Measurements from ENCODE around the gene CFAP100. TPM values are rescaled to one million over a fixed set of nuclear protein-coding genes. Genes with fewer than 3 reads are reported as not detected.

The CFAP100 gene
- total RNA-seq, 2 experiments from 2014 or later = not detected

- ChIA-PET POLR2A (no interaction called here), CTCF (no interaction called here)
- intact Hi-C loops (cut with micrococcal nuclease) = no loop called here
- Mint-ChIP-seq H3K36me3 (peaks cover 27% of the 10 kb centered on the region), H3K4me1 (ENCODE audit: low read depth) (no peaks in the 10 kb centered on the region), H3K27ac (no peak overlapping the region), H3K27me3 (no peaks in the 10 kb centered on the region), H3K4me3 (no peak overlapping the region), H3K9me3 (peaks cover 9% of the 10 kb centered on the region)
- DNase-seq = no peak
Observed at GRCh38 chr3:126431103-126431534, 36.4 kb downstream of the CFAP100 start.

GRCh38 chr3:126432361-126433104, 37.8 kb downstream of the CFAP100 start:
- DNase-seq = no peak
- Mint-ChIP-seq H3K4me1 (ENCODE audit: low read depth) (no peaks in the 10 kb centered on the region), H3K9me3 (peaks cover 3% of the 10 kb centered on the region), H3K27ac (no peak overlapping the region), H3K4me3 (no peak overlapping the region), H3K27me3 (no peaks in the 10 kb centered on the region), H3K36me3 (peaks cover 30% of the 10 kb centered on the region)
- intact Hi-C loops (cut with micrococcal nuclease) = no loop called here
- ChIA-PET POLR2A (no interaction called here), CTCF (no interaction called here)

- H3K4me3 Mint-ChIP-seq = no peak overlapping the region
- POLR2A ChIA-PET = no interaction called here
- peaks cover 3% of the 10 kb centered on the region for H3K9me3 Mint-ChIP-seq
- CTCF ChIA-PET = no interaction called here
- DNase-seq = no peak
- intact Hi-C loops (cut with micrococcal nuclease) = no loop called here
- H3K36me3 Mint-ChIP-seq = peaks cover 31% of the 10 kb centered on the region
- no peak overlapping the region for H3K27ac Mint-ChIP-seq
- no peaks in the 10 kb centered on the region for H3K4me1 Mint-ChIP-seq (ENCODE audit: low read depth)
- H3K27me3 Mint-ChIP-seq = no peaks in the 10 kb centered on the region
Observed at GRCh38 chr3:126433105-126433430, 38.4 kb downstream of the CFAP100 start.

GRCh38 chr3:126433496-126434263, 39.0 kb downstream of the CFAP100 start:
- no peak for DNase-seq
- Mint-ChIP-seq H3K27ac (no peak overlapping the region), H3K36me3 (peaks cover 34% of the 10 kb centered on the region), H3K4me1 (ENCODE audit: low read depth) (no peaks in the 10 kb centered on the region), H3K4me3 (no peak overlapping the region), H3K9me3 (peaks cover 3% of the 10 kb centered on the region), H3K27me3 (no peaks in the 10 kb centered on the region)
- ChIA-PET POLR2A (no interaction called here), CTCF (no interaction called here)
- intact Hi-C loops (cut with micrococcal nuclease) = no loop called here

- CTCF ChIA-PET = no interaction called here
- Mint-ChIP-seq H3K27ac (no peak overlapping the region), H3K4me3 (no peak overlapping the region), H3K4me1 (ENCODE audit: low read depth) (no peaks in the 10 kb centered on the region), H3K27me3 (no peaks in the 10 kb centered on the region), H3K36me3 (peaks cover 38% of the 10 kb centered on the region), H3K9me3 (peaks cover 3% of the 10 kb centered on the region)
- DNase-seq = no peak
- POLR2A ChIA-PET = no interaction called here
- intact Hi-C loops (cut with micrococcal nuclease) = no loop called here
Observed at GRCh38 chr3:126434264-126434590, 39.5 kb downstream of the CFAP100 start.

GRCh38 chr3:126434931-126435411, 40.3 kb downstream of the CFAP100 start:
- H3K36me3 Mint-ChIP-seq = peaks cover 40% of the 10 kb centered on the region
- ChIA-PET CTCF (no interaction called here), POLR2A (no interaction called here)
- no peak overlapping the region for H3K27ac Mint-ChIP-seq
- H3K4me3 Mint-ChIP-seq = no peak overlapping the region
- H3K4me1 Mint-ChIP-seq (ENCODE audit: low read depth) = no peaks in the 10 kb centered on the region
- H3K9me3 Mint-ChIP-seq = peaks cover 3% of the 10 kb centered on the region
- DNase-seq = no peak
- intact Hi-C loops (cut with micrococcal nuclease) = no loop called here
- no peaks in the 10 kb centered on the region for H3K27me3 Mint-ChIP-seq

- ChIA-PET CTCF (no interaction called here), POLR2A (no interaction called here)
- DNase-seq = no peak
- intact Hi-C loops (cut with micrococcal nuclease) = no loop called here
- H3K27ac Mint-ChIP-seq = no peak overlapping the region
- H3K4me3 Mint-ChIP-seq = no peak overlapping the region
- H3K9me3 Mint-ChIP-seq = peaks cover 3% of the 10 kb centered on the region
- peaks cover 40% of the 10 kb centered on the region for H3K36me3 Mint-ChIP-seq
- no peaks in the 10 kb centered on the region for H3K27me3 Mint-ChIP-seq
- no peaks in the 10 kb centered on the region for H3K4me1 Mint-ChIP-seq (ENCODE audit: low read depth)
Observed at GRCh38 chr3:126435456-126436315, 41.0 kb downstream of the CFAP100 start.

- CTCF ChIA-PET = no interaction called here
- H3K27ac Mint-ChIP-seq = no peak overlapping the region
Observed at GRCh38 chr3:126436826-126437717, 42.4 kb downstream of the CFAP100 start.

GRCh38 chr3:126438186-126438585, 43.5 kb downstream of the CFAP100 start:
- Mint-ChIP-seq H3K9me3 (no peaks in the 10 kb centered on the region), H3K27me3 (no peaks in the 10 kb centered on the region), H3K4me1 (ENCODE audit: low read depth) (no peaks in the 10 kb centered on the region), H3K36me3 (peaks cover 36% of the 10 kb centered on the region), H3K27ac (no peak overlapping the region), H3K4me3 (no peak overlapping the region)
- CTCF ChIA-PET = no interaction called here
- DNase-seq = peak; percentile 6
- intact Hi-C loops (cut with micrococcal nuclease) = no loop called here
- POLR2A ChIA-PET = no interaction called here

More at GRCh38 chr3:126436826-126437717, 42.4 kb downstream of the CFAP100 start:
- DNase-seq = no peak
- Mint-ChIP-seq H3K9me3 (peaks cover 3% of the 10 kb centered on the region), H3K36me3 (peaks cover 43% of the 10 kb centered on the region), H3K4me1 (ENCODE audit: low read depth) (no peaks in the 10 kb centered on the region), H3K27me3 (no peaks in the 10 kb centered on the region), H3K4me3 (no peak overlapping the region)
- intact Hi-C loops (cut with micrococcal nuclease) = no loop called here
- POLR2A ChIA-PET = no interaction called here

- Mint-ChIP-seq H3K36me3 (peaks cover 35% of the 10 kb centered on the region), H3K9me3 (no peaks in the 10 kb centered on the region), H3K4me3 (no peak overlapping the region), H3K27me3 (no peaks in the 10 kb centered on the region), H3K27ac (no peak overlapping the region), H3K4me1 (ENCODE audit: low read depth) (no peaks in the 10 kb centered on the region)
- intact Hi-C loops (cut with micrococcal nuclease) = no loop called here
- no peak for DNase-seq
- ChIA-PET POLR2A (no interaction called here), CTCF (no interaction called here)
Observed at GRCh38 chr3:126438746-126439145, 44.0 kb downstream of the CFAP100 start.

- Mint-ChIP-seq H3K4me3 (no peak overlapping the region), H3K27me3 (no peaks in the 10 kb centered on the region), H3K36me3 (peaks cover 31% of the 10 kb centered on the region), H3K27ac (no peak overlapping the region), H3K9me3 (no peaks in the 10 kb centered on the region), H3K4me1 (ENCODE audit: low read depth) (no peaks in the 10 kb centered on the region)
- intact Hi-C loops (cut with micrococcal nuclease) = no loop called here
- no peak for DNase-seq
- CTCF ChIA-PET = no interaction called here
- POLR2A ChIA-PET = no interaction called here
Observed at GRCh38 chr3:126439346-126439967, 44.7 kb downstream of the CFAP100 start.

Measured in activated CD4-positive, alpha-beta memory T cell treated with anti-CD3 and anti-CD28 coated beads for 36 hours (primary cell).